Endodermal cell (in vitro differentiated cells): ENCODE measurements around the gene SUSD6. TPM values are rescaled to one million over a fixed set of nuclear protein-coding genes. Genes with fewer than 3 reads are reported as not detected.

Source experiments
- DNase-seq: peaks from one replicate; pipeline ENCODE4 v3.0.0-alpha.2; 2017
- H3K27ac ChIP-seq: 2 replicates; pipeline ENCODE4 v1.5.1; 2013; ENCODE audit warnings: mild to moderate bottlenecking, low read depth, low read length, moderate library complexity
- H3K27me3 ChIP-seq: 2 replicates; pipeline ENCODE4 v1.6.1; 2013; ENCODE audit warnings: mild to moderate bottlenecking, low read length, moderate library complexity; ENCODE audit not compliant: insufficient read depth, control insufficient read depth, poor library complexity, severe bottlenecking
- H3K36me3 ChIP-seq: 2 replicates; pipeline ENCODE4 v1.7.0; 2013; ENCODE audit warnings: mild to moderate bottlenecking, low read length, moderate library complexity; ENCODE audit not compliant: control insufficient read depth, insufficient read depth
- H3K4me1 ChIP-seq: one replicate; pipeline ENCODE4 v1.7.0; 2013; ENCODE audit warnings: low read length; ENCODE audit not compliant: control insufficient read depth, insufficient read depth
- H3K4me3 ChIP-seq: 2 replicates; pipeline ENCODE4 v1.5.1; 2013; ENCODE audit warnings: mild to moderate bottlenecking, low read length, moderate library complexity
- H3K9ac ChIP-seq: 2 replicates; pipeline ENCODE4 v1.6.1; 2013; ENCODE audit warnings: mild to moderate bottlenecking, low read length, moderate library complexity; ENCODE audit not compliant: poor library complexity, severe bottlenecking; ENCODE audit errors: extremely low read depth
- H3K9me3 ChIP-seq: 2 replicates; pipeline ENCODE4 v1.6.1; 2013; ENCODE audit warnings: mild to moderate bottlenecking, low read length, moderate library complexity; ENCODE audit not compliant: control insufficient read depth
- H3K27ac Mint-ChIP-seq: 2 replicates; pipeline ENCODE4 v1.8.0; 2020; ENCODE audit warnings: mixed read lengths
- H3K27me3 Mint-ChIP-seq: 2 replicates; pipeline ENCODE4 v1.8.0; 2021; ENCODE audit warnings: mild to moderate bottlenecking, mixed read lengths; ENCODE audit not compliant: insufficient read depth
- H3K36me3 Mint-ChIP-seq: 2 replicates; pipeline ENCODE4 v1.8.0; 2020; ENCODE audit warnings: low read depth, mixed read lengths
- H3K4me1 Mint-ChIP-seq: 2 replicates; pipeline ENCODE4 v1.8.0; 2020; ENCODE audit warnings: mixed read lengths
- H3K4me3 Mint-ChIP-seq: 2 replicates; pipeline ENCODE4 v1.8.0; 2020; ENCODE audit warnings: mild to moderate bottlenecking, moderate library complexity, mixed read lengths
- H3K9me3 Mint-ChIP-seq: 2 replicates; pipeline ENCODE4 v1.8.0; 2020; ENCODE audit warnings: mild to moderate bottlenecking, mixed read lengths
- WGBS, 2 experiments: methylation state at CpG; one replicate each; pipeline versions ENCODE4 v1.1.5 to v1.1.7; 2013; ENCODE audit warnings: missing lambda C conversion rate in 2 of 2, mixed read lengths in 1 of 2; ENCODE audit not compliant: insufficient coverage in 1 of 2, insufficient read length in 1 of 2; 5-methylcytosine and 5-hydroxymethylcytosine counted together
- total RNA-seq, 2 donors: library from RNA; stranded (reverse); fragmentation: NEBNext Ultra II Directional in 1 of 2; extraction: Animal tissue kit (Norgen Biotek cat#: 25700) in 1 of 2; gene quantifications; 2 replicates in 1 of 2; 3 replicates in 1 of 2; pipeline ENCODE4 v1.2.1, GENCODE V29; 2021
- TF ChIP-seq, protein P1 (sequence below): fragments of 200-600 bp; sonication (generic); conservative IDR thresholded peaks from 2 replicates; pipeline ENCODE4 v1.5.0; 2021; ENCODE audit warnings: antibody characterized with exemption, mild to moderate bottlenecking

SUSD6 gene
- total RNA-seq, 2 donors from 2014 or later: 5.7 to 5.9 TPM

DNA sequence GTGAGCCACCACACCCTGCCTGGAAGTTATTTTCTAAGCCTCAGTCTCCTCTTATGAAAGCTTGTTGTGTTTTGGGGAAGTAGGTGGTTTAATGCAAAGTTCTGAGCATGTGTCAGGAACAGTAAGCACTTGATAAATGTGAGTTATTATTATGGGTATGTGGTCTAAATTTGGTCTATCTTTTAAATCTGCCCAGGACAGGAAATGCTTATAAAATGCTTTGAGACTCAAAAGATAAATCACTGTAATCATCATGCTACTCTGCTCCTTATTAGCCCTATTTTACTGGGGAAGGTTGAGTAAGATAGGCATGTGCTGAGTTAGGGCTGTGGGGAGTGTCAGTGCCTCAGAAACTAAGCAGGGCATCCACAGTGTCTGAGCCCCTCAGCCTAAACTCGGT, 142.5 kb downstream of the SUSD6 start:
- Mint-ChIP-seq H3K9me3 (peaks cover 2% of the 10 kb centered on the region), H3K4me3 (no peak overlapping the region), H3K27ac (no peak overlapping the region), H3K36me3 (no peaks in the 10 kb centered on the region), H3K4me1 (peaks cover 6% of the 10 kb centered on the region), H3K27me3 (no peaks in the 10 kb centered on the region)
- TF ChIP-seq, protein P1, sequence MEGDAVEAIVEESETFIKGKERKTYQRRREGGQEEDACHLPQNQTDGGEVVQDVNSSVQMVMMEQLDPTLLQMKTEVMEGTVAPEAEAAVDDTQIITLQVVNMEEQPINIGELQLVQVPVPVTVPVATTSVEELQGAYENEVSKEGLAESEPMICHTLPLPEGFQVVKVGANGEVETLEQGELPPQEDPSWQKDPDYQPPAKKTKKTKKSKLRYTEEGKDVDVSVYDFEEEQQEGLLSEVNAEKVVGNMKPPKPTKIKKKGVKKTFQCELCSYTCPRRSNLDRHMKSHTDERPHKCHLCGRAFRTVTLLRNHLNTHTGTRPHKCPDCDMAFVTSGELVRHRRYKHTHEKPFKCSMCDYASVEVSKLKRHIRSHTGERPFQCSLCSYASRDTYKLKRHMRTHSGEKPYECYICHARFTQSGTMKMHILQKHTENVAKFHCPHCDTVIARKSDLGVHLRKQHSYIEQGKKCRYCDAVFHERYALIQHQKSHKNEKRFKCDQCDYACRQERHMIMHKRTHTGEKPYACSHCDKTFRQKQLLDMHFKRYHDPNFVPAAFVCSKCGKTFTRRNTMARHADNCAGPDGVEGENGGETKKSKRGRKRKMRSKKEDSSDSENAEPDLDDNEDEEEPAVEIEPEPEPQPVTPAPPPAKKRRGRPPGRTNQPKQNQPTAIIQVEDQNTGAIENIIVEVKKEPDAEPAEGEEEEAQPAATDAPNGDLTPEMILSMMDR: no peak
- H3K9ac ChIP-seq: no peak overlapping the region
- no peaks in the 10 kb centered on the region for H3K9me3 ChIP-seq
- WGBS, 2 experiments: 91 to 100% methylated on average over 1 of the region's 1 CpG
- no peaks in the 10 kb centered on the region for H3K27me3 ChIP-seq
- no peak for DNase-seq
- no peaks in the 10 kb centered on the region for H3K4me1 ChIP-seq
- H3K36me3 ChIP-seq: no peaks in the 10 kb centered on the region
- no peak overlapping the region for H3K27ac ChIP-seq
- no peak overlapping the region for H3K4me3 ChIP-seq

DNA sequence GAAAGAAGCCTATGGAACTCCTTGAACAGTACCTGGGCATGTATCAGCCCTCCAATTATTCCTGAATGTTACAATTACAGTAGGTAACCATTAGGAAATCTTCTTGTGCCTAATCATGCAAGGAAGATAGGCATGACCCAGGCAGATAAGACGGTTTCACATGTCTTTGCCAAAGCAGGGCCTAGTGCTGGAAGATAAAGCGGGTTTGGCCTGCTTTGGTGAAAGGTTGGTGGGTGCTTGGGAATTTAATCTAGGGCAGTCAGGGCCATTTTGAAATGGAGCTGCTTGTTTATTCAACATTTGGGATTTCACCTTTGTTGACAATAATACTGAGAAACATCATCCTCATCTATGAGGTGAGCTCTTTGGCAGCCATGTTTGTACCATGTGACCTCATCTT, 143.1 kb downstream of the SUSD6 start:
- no peak for DNase-seq
- H3K27ac ChIP-seq: no peak overlapping the region
- H3K4me3 ChIP-seq: no peak overlapping the region
- 91 to 100% methylated on average over 1 to 2 of the region's 2 CpGs for WGBS, 2 experiments
- Mint-ChIP-seq H3K4me3 (no peak overlapping the region), H3K9me3 (peaks cover 2% of the 10 kb centered on the region), H3K27me3 (peaks cover 3% of the 10 kb centered on the region), H3K36me3 (no peaks in the 10 kb centered on the region), H3K4me1 (peaks cover 6% of the 10 kb centered on the region), H3K27ac (no peak overlapping the region)
- no peaks in the 10 kb centered on the region for H3K36me3 ChIP-seq
- TF ChIP-seq, protein P1: no peak
- H3K4me1 ChIP-seq: no peaks in the 10 kb centered on the region
- no peaks in the 10 kb centered on the region for H3K27me3 ChIP-seq
- H3K9ac ChIP-seq: no peak overlapping the region
- no peaks in the 10 kb centered on the region for H3K9me3 ChIP-seq

DNA sequence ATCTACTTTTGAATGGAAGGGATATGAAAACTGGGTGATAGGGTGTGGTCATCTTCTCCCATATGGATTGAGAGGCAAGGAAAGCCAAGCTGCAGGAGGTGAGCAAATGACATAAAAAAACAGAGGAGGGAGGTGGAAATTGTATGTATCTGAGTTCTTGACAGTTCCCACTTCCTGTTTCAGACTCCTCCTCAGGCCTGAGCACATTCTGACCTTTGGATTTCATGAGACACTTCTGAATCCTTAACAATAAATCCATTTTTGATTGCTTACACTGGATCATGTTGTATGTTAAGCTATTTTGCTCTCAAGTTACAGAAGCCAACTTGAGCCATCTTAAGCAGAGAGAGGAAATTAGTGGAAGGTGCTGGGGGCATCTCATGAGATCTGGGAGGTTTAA, 143.9 kb downstream of the SUSD6 start:
- Histone ChIP-seq H3K36me3 (no peaks in the 10 kb centered on the region), H3K9me3 (no peaks in the 10 kb centered on the region), H3K27me3 (no peaks in the 10 kb centered on the region), H3K27ac (no peak overlapping the region), H3K9ac (no peak overlapping the region), H3K4me1 (no peaks in the 10 kb centered on the region), H3K4me3 (no peak overlapping the region)
- no peaks in the 10 kb centered on the region for H3K36me3 Mint-ChIP-seq
- H3K9me3 Mint-ChIP-seq: peaks cover 2% of the 10 kb centered on the region
- peaks cover 4% of the 10 kb centered on the region for H3K27me3 Mint-ChIP-seq
- no peak overlapping the region for H3K4me3 Mint-ChIP-seq
- TF ChIP-seq, protein P1: no peak
- peaks cover 6% of the 10 kb centered on the region for H3K4me1 Mint-ChIP-seq
- no peak overlapping the region for H3K27ac Mint-ChIP-seq
- no peak for DNase-seq
